Activated naive CD8-positive, alpha-beta T cell (primary cell): ENCODE measurements around the gene NCAM2.
"Not testable (repeated sequence)": the region's sequence is repeated elsewhere in the genome, so short reads cannot be mapped to it uniquely, and the experiment has no call there.

Source experiments
- H3K27ac Mint-ChIP-seq: one replicate; pipeline ENCODE4 v1.8.0; 2021; ENCODE audit warnings: mixed read lengths
- H3K27me3 Mint-ChIP-seq: one replicate; pipeline ENCODE4 v1.8.0; 2021; ENCODE audit warnings: mixed read lengths
- H3K36me3 Mint-ChIP-seq: one replicate; pipeline ENCODE4 v1.8.0; 2021; ENCODE audit warnings: mixed read lengths
- H3K4me1 Mint-ChIP-seq: one replicate; pipeline ENCODE4 v1.8.0; 2021; ENCODE audit warnings: low read depth, mixed read lengths
- H3K4me3 Mint-ChIP-seq: one replicate; pipeline ENCODE4 v1.8.0; 2021; ENCODE audit warnings: mild to moderate bottlenecking, mixed read lengths
- H3K9me3 Mint-ChIP-seq: one replicate; pipeline ENCODE4 v1.8.0; 2021; ENCODE audit warnings: low read depth, mixed read lengths

The NCAM2 gene

GRCh38 chr21:21102896-21103295 lies 104.7 kb downstream of the NCAM2 start:
- H3K4me3 Mint-ChIP-seq: no peak overlapping the region
- H3K9me3 Mint-ChIP-seq: no peaks in the 10 kb centered on the region
- no peak overlapping the region for H3K27ac Mint-ChIP-seq
- no peaks in the 10 kb centered on the region for H3K36me3 Mint-ChIP-seq
- no peaks in the 10 kb centered on the region for H3K4me1 Mint-ChIP-seq
- H3K27me3 Mint-ChIP-seq: no peaks in the 10 kb centered on the region

- H3K4me3 Mint-ChIP-seq: no peak overlapping the region
- no peaks in the 10 kb centered on the region for H3K9me3 Mint-ChIP-seq
- H3K27ac Mint-ChIP-seq: no peak overlapping the region
- no peaks in the 10 kb centered on the region for H3K4me1 Mint-ChIP-seq
- no peaks in the 10 kb centered on the region for H3K36me3 Mint-ChIP-seq
- H3K27me3 Mint-ChIP-seq: no peaks in the 10 kb centered on the region
Observed at GRCh38 chr21:21103692-21104091, 105.5 kb downstream of the NCAM2 start.

- Mint-ChIP-seq H3K27me3 (no peaks in the 10 kb centered on the region), H3K36me3 (no peaks in the 10 kb centered on the region), H3K4me3 (no peak overlapping the region), H3K9me3 (no peaks in the 10 kb centered on the region), H3K4me1 (no peaks in the 10 kb centered on the region), H3K27ac (no peak overlapping the region)
Observed at GRCh38 chr21:21109736-21110135, 111.5 kb downstream of the NCAM2 start.

GRCh38 chr21:21111309-21111920 lies 113.2 kb downstream of the NCAM2 start:
- H3K27me3 Mint-ChIP-seq: no peaks in the 10 kb centered on the region
- H3K27ac Mint-ChIP-seq: no peak overlapping the region
- H3K36me3 Mint-ChIP-seq: no peaks in the 10 kb centered on the region
- H3K9me3 Mint-ChIP-seq: no peaks in the 10 kb centered on the region
- H3K4me3 Mint-ChIP-seq: no peak overlapping the region
- no peaks in the 10 kb centered on the region for H3K4me1 Mint-ChIP-seq

GRCh38 chr21:21114461-21114860 lies 116.3 kb downstream of the NCAM2 start:
- Mint-ChIP-seq H3K4me3 (no peak overlapping the region), H3K4me1 (no peaks in the 10 kb centered on the region), H3K27ac (no peak overlapping the region), H3K27me3 (no peaks in the 10 kb centered on the region), H3K36me3 (no peaks in the 10 kb centered on the region), H3K9me3 (no peaks in the 10 kb centered on the region)

GRCh38 chr21:21119091-21119490 lies 120.9 kb downstream of the NCAM2 start:
- Mint-ChIP-seq H3K36me3 (no peaks in the 10 kb centered on the region), H3K27me3 (no peaks in the 10 kb centered on the region), H3K4me3 (no peak overlapping the region), H3K9me3 (no peaks in the 10 kb centered on the region), H3K27ac (no peak overlapping the region), H3K4me1 (no peaks in the 10 kb centered on the region)

GRCh38 chr21:21122680-21123079 lies 124.5 kb downstream of the NCAM2 start:
- no peaks in the 10 kb centered on the region for H3K27me3 Mint-ChIP-seq
- no peaks in the 10 kb centered on the region for H3K36me3 Mint-ChIP-seq
- no peaks in the 10 kb centered on the region for H3K9me3 Mint-ChIP-seq
- no peak overlapping the region for H3K27ac Mint-ChIP-seq
- H3K4me1 Mint-ChIP-seq: no peaks in the 10 kb centered on the region
- no peak overlapping the region for H3K4me3 Mint-ChIP-seq

GRCh38 chr21:21132390-21132789 lies 134.2 kb downstream of the NCAM2 start:
- H3K4me1 Mint-ChIP-seq: no peaks in the 10 kb centered on the region
- H3K27ac Mint-ChIP-seq: no peak overlapping the region
- peaks cover 1% of the 10 kb centered on the region for H3K27me3 Mint-ChIP-seq
- H3K36me3 Mint-ChIP-seq: no peaks in the 10 kb centered on the region
- H3K9me3 Mint-ChIP-seq: no peaks in the 10 kb centered on the region
- no peak overlapping the region for H3K4me3 Mint-ChIP-seq

GRCh38 chr21:21137986-21138385 lies 139.8 kb downstream of the NCAM2 start:
- H3K27ac Mint-ChIP-seq: no peak overlapping the region
- no peak overlapping the region for H3K4me3 Mint-ChIP-seq
- no peaks in the 10 kb centered on the region for H3K27me3 Mint-ChIP-seq
- H3K4me1 Mint-ChIP-seq: no peaks in the 10 kb centered on the region
- no peaks in the 10 kb centered on the region for H3K9me3 Mint-ChIP-seq
- no peaks in the 10 kb centered on the region for H3K36me3 Mint-ChIP-seq

- Mint-ChIP-seq H3K27me3 (no peaks in the 10 kb centered on the region), H3K9me3 (no peaks in the 10 kb centered on the region), H3K4me3 (no peak overlapping the region), H3K4me1 (no peaks in the 10 kb centered on the region), H3K27ac (no peak overlapping the region), H3K36me3 (no peaks in the 10 kb centered on the region)
Observed at GRCh38 chr21:21146587-21147373, 148.6 kb downstream of the NCAM2 start.

- H3K4me1 Mint-ChIP-seq: no peaks in the 10 kb centered on the region
- H3K9me3 Mint-ChIP-seq: no peaks in the 10 kb centered on the region
- H3K27me3 Mint-ChIP-seq: no peaks in the 10 kb centered on the region
- H3K4me3 Mint-ChIP-seq: no peak overlapping the region
- no peak overlapping the region for H3K27ac Mint-ChIP-seq
- no peaks in the 10 kb centered on the region for H3K36me3 Mint-ChIP-seq
Observed at GRCh38 chr21:21147374-21147745, 149.2 kb downstream of the NCAM2 start.

GRCh38 chr21:21148009-21148408 lies 149.8 kb downstream of the NCAM2 start:
- Mint-ChIP-seq H3K4me3 (no peak overlapping the region), H3K36me3 (no peaks in the 10 kb centered on the region), H3K9me3 (no peaks in the 10 kb centered on the region), H3K4me1 (no peaks in the 10 kb centered on the region), H3K27ac (no peak overlapping the region), H3K27me3 (no peaks in the 10 kb centered on the region)

GRCh38 chr21:21148514-21148913 lies 150.3 kb downstream of the NCAM2 start:
- H3K36me3 Mint-ChIP-seq: no peaks in the 10 kb centered on the region
- no peak overlapping the region for H3K4me3 Mint-ChIP-seq
- no peak overlapping the region for H3K27ac Mint-ChIP-seq
- no peaks in the 10 kb centered on the region for H3K9me3 Mint-ChIP-seq
- H3K4me1 Mint-ChIP-seq: no peaks in the 10 kb centered on the region
- H3K27me3 Mint-ChIP-seq: no peaks in the 10 kb centered on the region

- H3K4me3 Mint-ChIP-seq, H3K4me1 Mint-ChIP-seq, H3K9me3 Mint-ChIP-seq, H3K27me3 Mint-ChIP-seq, H3K36me3 Mint-ChIP-seq, H3K27ac Mint-ChIP-seq: not testable (repeated sequence)
Observed at GRCh38 chr21:21149445-21149844, 151.2 kb downstream of the NCAM2 start.

GRCh38 chr21:21151231-21151630 lies 153.0 kb downstream of the NCAM2 start:
- no peaks in the 10 kb centered on the region for H3K4me1 Mint-ChIP-seq
- H3K27ac Mint-ChIP-seq: no peak overlapping the region

GRCh38 chr21:21156397-21156796 lies 158.2 kb downstream of the NCAM2 start:
- no peaks in the 10 kb centered on the region for H3K36me3 Mint-ChIP-seq
- no peaks in the 10 kb centered on the region for H3K4me1 Mint-ChIP-seq
- no peak overlapping the region for H3K27ac Mint-ChIP-seq
- H3K27me3 Mint-ChIP-seq: no peaks in the 10 kb centered on the region
- no peaks in the 10 kb centered on the region for H3K9me3 Mint-ChIP-seq
- H3K4me3 Mint-ChIP-seq: no peak overlapping the region

More at GRCh38 chr21:21151231-21151630, 153.0 kb downstream of the NCAM2 start:
- no peaks in the 10 kb centered on the region for H3K36me3 Mint-ChIP-seq
- no peaks in the 10 kb centered on the region for H3K27me3 Mint-ChIP-seq
- H3K9me3 Mint-ChIP-seq: no peaks in the 10 kb centered on the region
- H3K4me3 Mint-ChIP-seq: no peak overlapping the region
